Chondrocyte (in vitro differentiated cells): Measurements from ENCODE around the gene CTNND2. TPM values are rescaled to one million over a fixed set of nuclear protein-coding genes. Genes with fewer than 3 reads are reported as not detected.

ENCODE experiments used
- DNase-seq: peaks from one replicate; pipeline ENCODE4 v3.0.0; 2021; ENCODE audit warnings: mixed read lengths, low spot score
- H3K27ac Mint-ChIP-seq: one replicate; pipeline ENCODE4 v1.8.0; 2021; ENCODE audit warnings: mild to moderate bottlenecking, moderate library complexity, mixed read lengths; ENCODE audit not compliant: unreplicated experiment
- H3K27me3 Mint-ChIP-seq: 2 replicates; pipeline ENCODE4 v1.8.0; 2021; ENCODE audit warnings: low read depth, mixed read lengths
- H3K36me3 Mint-ChIP-seq: 2 replicates; pipeline ENCODE4 v1.8.0; 2021; ENCODE audit warnings: low read depth, mixed read lengths
- H3K4me1 Mint-ChIP-seq: 2 replicates; pipeline ENCODE4 v1.8.0; 2021; ENCODE audit warnings: low read depth, mild to moderate bottlenecking, mixed read lengths
- H3K4me3 Mint-ChIP-seq: one replicate; pipeline ENCODE4 v1.8.0; 2021; ENCODE audit warnings: mild to moderate bottlenecking, moderate library complexity, mixed read lengths; ENCODE audit not compliant: unreplicated experiment
- H3K9me3 Mint-ChIP-seq: 2 replicates; pipeline ENCODE4 v1.8.0; 2021; ENCODE audit warnings: low read depth, mixed read lengths
- CTCF ChIP-seq: fragments of 200-600 bp; sonication (generic); IDR thresholded peaks from 2 replicates; pipeline ENCODE4 v1.5.0; 2021; ENCODE audit warnings: antibody characterized with exemption, mild to moderate bottlenecking, moderate library complexity
- total RNA-seq: library from RNA; stranded (reverse); gene quantifications from 3 replicates; pipeline ENCODE4 v1.2.1, GENCODE V29; 2021

CTNND2 gene
- total RNA-seq, 1 donor from 2014 or later: 2.1 TPM

GRCh38 chr5:11064763-11065450 is 839.3 kb downstream of the CTNND2 start:
- peaks cover 25% of the 10 kb centered on the region for H3K4me1 Mint-ChIP-seq

GRCh38 chr5:11062397-11062796 is 841.8 kb downstream of the CTNND2 start:
- peak; percentile 50 for TF ChIP-seq CTCF
- Mint-ChIP-seq H3K9me3 (no peaks in the 10 kb centered on the region), H3K4me1 (peaks cover 25% of the 10 kb centered on the region), H3K4me3 (no peak overlapping the region), H3K36me3 (no peaks in the 10 kb centered on the region), H3K27ac (peak overlapping the region; percentile 23), H3K27me3 (peaks cover 2% of the 10 kb centered on the region)
- DNase-seq: no peak

More at GRCh38 chr5:11064763-11065450, 839.3 kb downstream of the CTNND2 start:
- peaks cover 8% of the 10 kb centered on the region for H3K9me3 Mint-ChIP-seq
- no peaks in the 10 kb centered on the region for H3K36me3 Mint-ChIP-seq
- H3K27me3 Mint-ChIP-seq: peaks cover 2% of the 10 kb centered on the region
- H3K4me3 Mint-ChIP-seq: no peak overlapping the region
- TF ChIP-seq CTCF: no peak
- DNase-seq: no peak
- H3K27ac Mint-ChIP-seq: no peak overlapping the region

DNA sequence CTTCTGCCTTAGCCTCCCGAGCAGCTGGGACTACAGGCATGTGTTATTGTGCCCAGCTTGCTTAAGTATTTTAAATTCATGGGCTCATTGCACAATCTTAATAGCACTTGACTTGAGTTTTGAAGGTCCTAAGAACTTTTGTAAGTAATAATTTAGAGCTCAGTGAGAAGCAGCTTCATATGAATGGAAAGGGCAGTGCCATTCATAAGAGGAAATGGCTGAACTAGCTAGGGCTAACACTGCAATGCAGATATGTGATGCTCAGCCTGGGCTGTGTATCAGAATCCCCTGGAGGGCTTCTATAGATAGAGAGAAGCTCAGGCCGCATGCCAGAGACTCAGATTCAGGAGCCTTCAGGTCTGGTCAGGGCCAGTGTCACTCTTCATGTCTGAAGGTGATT is 847.7 kb downstream of the CTNND2 start:
- no peak overlapping the region for H3K27ac Mint-ChIP-seq
- H3K4me1 Mint-ChIP-seq: no peaks in the 10 kb centered on the region
- TF ChIP-seq CTCF: no peak
- no peaks in the 10 kb centered on the region for H3K9me3 Mint-ChIP-seq
- DNase-seq: no peak
- H3K4me3 Mint-ChIP-seq: no peak overlapping the region
- H3K36me3 Mint-ChIP-seq: no peaks in the 10 kb centered on the region
- peaks cover 17% of the 10 kb centered on the region for H3K27me3 Mint-ChIP-seq

DNA sequence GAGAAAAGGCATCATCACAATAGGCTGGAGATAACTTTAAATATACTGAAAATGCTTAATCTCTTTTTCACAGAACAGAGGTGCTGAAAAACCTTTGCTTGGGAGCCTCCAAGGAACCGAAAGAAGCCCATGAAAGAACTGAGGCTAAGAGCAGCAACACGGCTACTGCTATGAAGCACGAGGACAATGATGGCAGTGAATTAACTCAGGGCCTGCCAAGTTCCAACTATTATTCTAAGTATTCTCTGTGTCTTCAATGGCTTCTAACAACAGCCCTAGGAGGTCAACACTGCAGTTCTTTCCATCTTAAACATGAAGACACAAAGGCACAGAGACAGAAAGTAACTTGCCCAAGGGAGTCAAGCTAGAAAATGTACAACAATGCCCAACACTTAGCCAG is 850.2 kb downstream of the CTNND2 start:
- Mint-ChIP-seq H3K4me3 (no peak overlapping the region), H3K27ac (no peak overlapping the region), H3K27me3 (peaks cover 17% of the 10 kb centered on the region), H3K4me1 (no peaks in the 10 kb centered on the region), H3K36me3 (no peaks in the 10 kb centered on the region), H3K9me3 (no peaks in the 10 kb centered on the region)
- no peak for TF ChIP-seq CTCF
- no peak for DNase-seq

GRCh38 chr5:11052871-11053270 is 851.4 kb downstream of the CTNND2 start:
- DNase-seq: no peak
- H3K27me3 Mint-ChIP-seq: peaks cover 17% of the 10 kb centered on the region
- H3K4me1 Mint-ChIP-seq: no peaks in the 10 kb centered on the region
- H3K27ac Mint-ChIP-seq: no peak overlapping the region
- H3K4me3 Mint-ChIP-seq: no peak overlapping the region
- no peak for TF ChIP-seq CTCF
- H3K36me3 Mint-ChIP-seq: no peaks in the 10 kb centered on the region
- no peaks in the 10 kb centered on the region for H3K9me3 Mint-ChIP-seq
